GM12874 (cell line): ENCODE measurements around the gene ROMO1.

Source experiments
- CTCF ChIP-seq: IDR thresholded peaks from 2 replicates; pipeline ENCODE4 v1.5.1; 2011; ENCODE audit warnings: low read depth, mild to moderate bottlenecking, control low read depth, low read length, moderate library complexity; ENCODE audit not compliant: insufficient read depth

ROMO1 gene

GRCh38 chr20:35720165-35721123, 21.2 kb downstream of the ROMO1 start:
- TF ChIP-seq CTCF, result no peak

DNA sequence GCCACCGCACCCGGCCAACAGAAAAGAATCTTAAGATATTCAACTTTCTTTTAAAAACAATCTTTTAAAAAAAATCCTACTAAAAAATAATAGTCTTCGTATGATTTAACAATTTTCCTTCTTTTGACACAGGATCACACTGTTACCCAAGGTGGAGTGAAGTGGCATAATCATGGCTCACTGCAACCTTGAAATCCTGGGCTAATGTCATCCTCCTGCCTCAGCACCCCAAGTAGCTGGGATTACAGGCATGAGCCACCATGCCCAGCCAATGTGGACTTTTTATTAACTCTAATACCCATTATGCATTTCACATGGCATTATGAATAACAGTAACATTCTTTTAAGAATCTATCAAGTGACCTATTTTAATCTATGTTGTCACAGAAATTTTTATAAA, 22.0 kb downstream of the ROMO1 start:
- no peak for TF ChIP-seq CTCF

- TF ChIP-seq CTCF, result no peak
These were observed 22.4 kb downstream of the ROMO1 start for GRCh38 chr20:35721621-35722020.

- TF ChIP-seq CTCF, result no peak
These were observed 25.4 kb downstream of the ROMO1 start for GRCh38 chr20:35724321-35725230.

DNA sequence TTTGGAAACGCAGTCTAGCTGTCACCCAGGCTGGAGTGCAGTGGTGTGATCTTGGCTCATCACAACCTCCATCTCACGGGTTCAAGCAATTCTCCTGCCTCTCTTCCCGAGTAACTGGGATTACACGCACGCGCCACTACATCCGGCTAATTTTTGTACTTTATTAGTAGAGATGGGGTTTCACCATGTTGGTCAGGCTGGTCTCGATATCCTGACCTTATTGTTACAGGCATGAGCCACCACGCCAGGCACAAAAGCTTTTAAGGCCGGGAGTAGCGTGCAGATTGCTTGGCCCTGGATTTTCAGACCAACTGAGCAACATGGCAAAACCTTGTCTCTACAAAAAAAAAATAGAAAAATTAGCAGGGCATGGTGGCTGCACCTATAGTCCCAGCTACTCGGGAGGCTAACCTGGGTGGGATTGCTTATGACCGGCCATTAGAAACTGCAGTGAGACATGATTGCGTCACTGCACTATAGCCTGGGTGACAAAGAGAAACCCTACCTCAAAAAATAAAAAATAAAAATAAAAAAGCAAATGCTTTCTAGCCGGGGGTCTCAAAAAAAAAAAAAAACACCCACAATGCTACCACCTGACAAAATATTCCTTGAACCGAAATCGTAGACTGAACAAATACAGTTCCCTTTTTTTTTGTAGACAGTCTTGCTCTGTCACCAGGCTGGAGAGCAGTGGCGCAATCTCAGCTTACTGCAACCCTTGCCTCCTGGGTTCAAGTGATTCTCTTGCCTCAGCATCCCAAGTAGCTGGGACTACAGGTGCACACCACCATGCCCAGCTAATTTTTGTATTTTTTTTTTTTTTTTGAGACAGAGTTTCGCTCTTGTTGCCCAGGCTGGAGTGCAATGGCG, 27.9 kb downstream of the ROMO1 start:
- no peak for TF ChIP-seq CTCF

DNA sequence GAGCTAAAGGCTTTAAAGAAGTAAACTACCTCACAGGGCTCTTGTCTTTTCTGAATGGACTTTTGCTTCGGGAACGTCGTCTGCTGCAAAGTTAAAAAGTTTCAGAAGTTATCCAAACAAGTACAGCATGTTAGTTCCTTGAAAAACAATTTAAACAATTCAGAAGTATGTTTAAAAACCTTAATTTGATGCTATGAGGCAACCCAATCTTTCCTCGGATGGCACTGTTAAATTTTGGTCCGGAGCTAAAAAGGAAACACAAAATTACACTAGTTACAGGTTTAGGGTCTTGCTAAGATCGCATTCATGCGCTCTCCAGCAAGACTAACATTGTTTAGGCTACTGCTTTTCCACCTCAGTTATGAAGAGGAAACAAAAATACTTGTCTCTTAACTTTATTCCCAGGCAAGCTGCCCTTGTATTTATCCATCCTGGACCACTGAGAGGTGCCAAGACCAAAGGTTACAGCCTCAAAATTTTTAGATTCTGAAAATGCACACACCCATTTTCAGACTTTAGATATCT, 30.1 kb downstream of the ROMO1 start:
- TF ChIP-seq CTCF, result no peak
